Motor neuron (in vitro differentiated cells): ENCODE measurements around the gene PTGES. TPM values are rescaled to one million over a fixed set of nuclear protein-coding genes. Genes with fewer than 3 reads are reported as not detected.
A peak's percentile ranks its signal among the peaks of the same experiment; 100 is the strongest.
"Not testable (repeated sequence)": the region's sequence is repeated elsewhere in the genome, so short reads cannot be mapped to it uniquely, and the experiment has no call there.

Source experiments
- ATAC-seq, 8 experiments: fragments of 200-7000 bp; cut with Tn5 transposase; replicated peaks in 6 of 8; 2 replicates each; pipeline ENCODE4 v1.8.0; 2021; ENCODE audit warnings: mild to moderate bottlenecking in 8 of 8, moderate library complexity in 8 of 8
- H3K27ac ChIP-seq, 2 donors: fragments of 250-450 bp; sonication (Bioruptor Pico); 2 replicates each; pipeline ENCODE4 v1.9.0; 2021; ENCODE audit warnings: antibody characterized with exemption in 2 of 2, mild to moderate bottlenecking in 2 of 2, moderate library complexity in 1 of 2
- H3K4me1 ChIP-seq, 2 donors: fragments of 250-450 bp; sonication (Bioruptor Pico); replicated peaks in 1 of 2; 2 replicates each; pipeline ENCODE4 v1.6.1; 2021; ENCODE audit warnings: antibody characterized with exemption in 2 of 2, mild to moderate bottlenecking in 2 of 2, moderate library complexity in 1 of 2
- H3K4me3 ChIP-seq, 5 donors: fragments of 250-450 bp; sonication (Bioruptor Pico); 2 replicates each; pipeline ENCODE4 v1.9.0; 2021; ENCODE audit warnings: antibody characterized with exemption in 5 of 5, mild to moderate bottlenecking in 5 of 5, moderate library complexity in 4 of 5
- WGBS, 10 experiments: fragments of 450-650 bp; shearing (Covaris generic); methylation state at CpG; one replicate each; pipeline ENCODE4 v1.0.0; 2022; 5-methylcytosine and 5-hydroxymethylcytosine counted together
- in situ Hi-C, 9 experiments: fragments of 400-800 bp; cut with MboI; loops; one replicate each; pipeline ENCODE4 v1.15.0; 2021; ENCODE audit warnings: low sequenced_read_pairs in 9 of 9, low pct_unique_long_range_greater_than_20kb in 2 of 9; ENCODE audit not compliant: unreplicated experiment in 9 of 9
- total RNA-seq, 8 experiments: library from RNA; unstranded; fragments of 300-600 nt; gene quantifications; 2 replicates each; pipeline versions ENCODE4 v1.2.3 to v1.2.4, GENCODE V29; 2022

The PTGES gene
- total RNA-seq, 8 experiments from 2014 or later, result 0.77 to 215 (median 1.9) TPM

GRCh38 chr9:129779560-129780190 is 26.8 kb upstream of the PTGES start:
- in situ Hi-C loops, result loop anchor here in 8 of 9 experiments (5.0 to 25.0 kb wide), 8 partner anchors 42 to 645 kb away; partner anchors contain the start of genes ASB6 (in 6 of the 8), NTMT1 (in 5 of the 8) and PRRX2 (in 1 of the 8)
- Histone ChIP-seq H3K4me3 (no peak overlapping the region), H3K4me1 (peaks cover 14 to 15% of the 10 kb centered on the region in 2 donors), H3K27ac (no peak overlapping the region)
- no peak for ATAC-seq
- WGBS, 10 experiments, result 78 to 100% (median 91%) methylated on average over 1 to 7 of the region's 7 CpGs; no CpG with 5 or more reads in 2 of the 10 experiments

GRCh38 chr9:129778469-129778868 is 25.6 kb upstream of the PTGES start:
- H3K4me3 ChIP-seq, result no peak overlapping the region
- H3K27ac ChIP-seq, result no peak overlapping the region
- no peak for ATAC-seq
- 46 to 100% (median 84%) methylated on average over 1 to 3 of the region's 3 CpGs; no CpG with 5 or more reads in 3 of the 10 experiments for WGBS, 10 experiments
- in situ Hi-C loops, result loop anchor here in 6 of 9 experiments (25.0 kb wide), 3 partner anchors 116 to 641 kb away; partner anchors contain the start of genes ASB6 (in 5 of the 6), NTMT1 (in 5 of the 6) and PRRX2 (in 1 of the 6)
- peaks cover 14 to 15% of the 10 kb centered on the region in 2 donors for H3K4me1 ChIP-seq

GRCh38 chr9:129777769-129778130 is 24.9 kb upstream of the PTGES start:
- peak in 2 of 8 experiments; percentile 6 to 13 for ATAC-seq
- WGBS, 10 experiments, result 75 to 100% (median 90%) methylated on average over 2 to 5 of the region's 11 CpGs; no CpG with 5 or more reads in 5 of the 10 experiments
- peak overlapping the region; percentile 63 to 80 for H3K27ac ChIP-seq
- H3K4me3 ChIP-seq, result peak overlapping the region in 1 of 5 donors; percentile 1
- in situ Hi-C loops, result loop anchor here in 6 of 9 experiments (25.0 kb wide), 3 partner anchors 115 to 640 kb away; partner anchors contain the start of genes ASB6 (in 5 of the 6), NTMT1 (in 5 of the 6) and PRRX2 (in 1 of the 6)
- peaks cover 14 to 15% of the 10 kb centered on the region in 2 donors for H3K4me1 ChIP-seq

DNA sequence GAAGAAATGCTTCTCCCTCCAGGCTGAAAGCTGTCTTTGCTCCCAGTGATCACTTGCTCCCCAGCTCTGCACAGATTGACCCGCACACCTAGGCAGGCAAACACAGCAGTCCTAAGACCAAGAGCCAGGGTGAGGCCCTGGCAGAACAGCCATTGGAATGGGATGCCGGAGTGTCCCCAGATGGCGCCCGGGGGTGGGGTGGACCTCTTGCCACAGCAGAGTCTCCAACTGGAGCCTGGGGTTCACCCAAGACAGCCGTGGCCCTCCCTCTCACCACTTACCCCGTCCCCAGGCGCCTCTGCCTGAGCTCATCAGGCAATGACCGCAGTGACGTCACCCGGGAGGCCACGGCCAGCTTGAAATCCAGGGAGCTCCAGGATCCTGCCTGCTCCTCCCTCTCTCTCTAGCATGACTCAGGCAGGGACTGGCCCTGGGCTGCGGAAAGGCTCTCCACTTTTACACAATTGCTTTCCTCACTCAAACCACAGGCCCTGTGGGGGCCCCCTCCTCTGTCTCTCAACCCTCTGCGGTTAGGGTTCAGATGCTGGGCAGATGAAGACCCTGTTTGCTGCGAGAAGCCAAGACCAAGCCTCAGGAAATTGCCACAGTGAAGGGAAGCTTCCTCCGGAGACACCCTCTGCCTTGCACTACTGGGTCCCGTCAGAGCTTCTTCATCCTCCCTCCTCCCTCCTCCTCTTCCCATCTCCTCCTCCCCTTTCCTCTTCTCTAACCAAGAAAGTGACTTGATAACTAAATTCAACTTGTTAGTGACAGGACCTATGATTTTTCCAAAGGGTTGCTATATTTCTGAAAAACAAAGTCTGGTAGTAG is 24.3 kb upstream of the PTGES start:
- in situ Hi-C loops, result loop anchor here in 6 of 9 experiments (25.0 kb wide), 3 partner anchors 115 to 640 kb away; partner anchors contain the start of genes ASB6 (in 5 of the 6), NTMT1 (in 5 of the 6) and PRRX2 (in 1 of the 6)
- Histone ChIP-seq H3K27ac (peak overlapping the region; percentile 77 to 80), H3K4me3 (peak overlapping the region in 2 of 5 donors; percentile 10 to 15), H3K4me1 (peaks cover 14 to 15% of the 10 kb centered on the region in 2 donors)
- 0 to 43% (median 7%) methylated on average over 1 to 10 of the region's 16 CpGs; no CpG with 5 or more reads in 4 of the 10 experiments for WGBS, 10 experiments
- ATAC-seq, result peak; percentile 96 to 99 (median 97)

GRCh38 chr9:129776566-129776937 is 23.7 kb upstream of the PTGES start:
- H3K27ac ChIP-seq, result peak overlapping the region; percentile 77 to 80
- WGBS, 10 experiments, result 24 to 95% (median 50%) methylated on average over 1 to 7 of the region's 8 CpGs; no CpG with 5 or more reads in 4 of the 10 experiments
- H3K4me1 ChIP-seq, result peaks cover 14 to 15% of the 10 kb centered on the region in 2 donors
- in situ Hi-C loops, result loop anchor here in 6 of 9 experiments (25.0 kb wide), 3 partner anchors 114 to 639 kb away; partner anchors contain the start of genes ASB6 (in 5 of the 6), NTMT1 (in 5 of the 6) and PRRX2 (in 1 of the 6)
- peak overlapping the region in 1 of 5 donors; percentile 15 for H3K4me3 ChIP-seq
- ATAC-seq, result peak in 1 of 8 experiments; percentile 44

DNA sequence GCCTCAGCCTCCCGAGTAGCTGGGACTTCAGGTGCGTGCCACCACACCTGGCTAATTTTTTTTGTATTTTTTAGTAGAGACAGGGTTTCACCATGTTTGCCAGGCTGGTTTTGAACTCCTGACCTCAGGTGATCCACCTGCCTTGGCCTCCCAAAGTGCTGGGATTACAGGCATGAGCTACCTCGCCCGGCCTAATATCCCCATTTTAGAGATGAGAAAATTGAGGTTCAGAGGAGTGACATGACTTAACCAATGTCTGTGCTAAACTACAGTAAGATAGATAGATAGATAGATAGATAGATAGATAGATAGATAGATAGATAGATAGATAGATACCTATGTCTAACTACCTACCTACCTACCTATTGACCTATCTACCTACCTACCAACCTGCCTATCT is 23.3 kb upstream of the PTGES start:
- in situ Hi-C loops, result loop anchor here in 6 of 9 experiments (25.0 kb wide), 3 partner anchors 114 to 639 kb away; partner anchors contain the start of genes ASB6 (in 5 of the 6), NTMT1 (in 5 of the 6) and PRRX2 (in 1 of the 6)
- not testable (repeated sequence) for ATAC-seq

DNA sequence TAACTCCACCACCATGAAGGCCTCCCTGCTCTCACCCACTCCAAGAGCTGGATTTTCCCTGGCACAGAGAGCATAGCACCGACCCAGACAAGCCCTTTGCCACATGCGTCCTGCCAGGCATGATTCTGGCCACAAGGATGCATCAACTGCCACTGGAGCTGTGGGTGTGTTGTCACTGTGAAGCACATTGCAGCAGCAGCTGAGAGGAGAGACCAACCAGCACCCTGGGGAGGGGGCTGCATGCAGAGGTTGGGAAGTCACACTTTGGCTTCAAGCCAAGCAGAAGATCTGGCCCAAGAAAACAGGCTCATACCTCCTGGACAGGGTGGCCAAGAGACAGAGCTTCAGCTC is 22.6 kb upstream of the PTGES start:
- no peak for ATAC-seq
- no peak overlapping the region for H3K27ac ChIP-seq
- in situ Hi-C loops, result loop anchor here in 6 of 9 experiments (25.0 kb wide), 3 partner anchors 113 to 638 kb away; partner anchors contain the start of genes ASB6 (in 5 of the 6), NTMT1 (in 5 of the 6) and PRRX2 (in 1 of the 6)
- peaks cover 14 to 15% of the 10 kb centered on the region in 2 donors for H3K4me1 ChIP-seq
- H3K4me3 ChIP-seq, result no peak overlapping the region
- WGBS, 10 experiments, result 0 to 80% methylated on average over 1 of the region's 2 CpGs; no CpG with 5 or more reads in 8 of the 10 experiments

More for the DNA sequence above, 23.3 kb upstream of the PTGES start:
- peaks cover 14 to 15% of the 10 kb centered on the region in 2 donors for H3K4me1 ChIP-seq
- H3K27ac ChIP-seq, H3K4me3 ChIP-seq: not testable (repeated sequence)
- 64 to 100% (median 98%) methylated on average over 1 to 4 of the region's 4 CpGs; no CpG with 5 or more reads in 5 of the 10 experiments for WGBS, 10 experiments

- Histone ChIP-seq H3K27ac (no peak overlapping the region), H3K4me1 (peaks cover 14 to 15% of the 10 kb centered on the region in 2 donors), H3K4me3 (no peak overlapping the region)
- ATAC-seq, result no peak
- in situ Hi-C loops, result loop anchor here in 6 of 9 experiments (25.0 kb wide), 3 partner anchors 113 to 638 kb away; partner anchors contain the start of genes ASB6 (in 5 of the 6), NTMT1 (in 5 of the 6) and PRRX2 (in 1 of the 6)
- 55 to 83% (median 61%) methylated on average over 4 to 7 of the region's 20 CpGs; no CpG with 5 or more reads in 7 of the 10 experiments for WGBS, 10 experiments
Measured at GRCh38 chr9:129774791-129775447, 22.1 kb upstream of the PTGES start.

- Histone ChIP-seq H3K4me1 (peaks cover 14 to 15% of the 10 kb centered on the region in 2 donors), H3K4me3 (no peak overlapping the region), H3K27ac (no peak overlapping the region)
- WGBS, 10 experiments, result 0 to 100% (median 53%) methylated on average over 1 to 6 of the region's 10 CpGs; no CpG with 5 or more reads in 3 of the 10 experiments
- ATAC-seq, result no peak
- in situ Hi-C loops, result no loop called here
Measured at GRCh38 chr9:129773262-129774048, 20.6 kb upstream of the PTGES start.

GRCh38 chr9:129770741-129771140 is 17.9 kb upstream of the PTGES start:
- WGBS, 10 experiments, result 38 to 100% (median 77%) methylated on average over 1 to 4 of the region's 5 CpGs; no CpG with 5 or more reads in 2 of the 10 experiments
- in situ Hi-C loops, result no loop called here
- Histone ChIP-seq H3K27ac (no peak overlapping the region), H3K4me3 (no peak overlapping the region), H3K4me1 (no peaks in the 10 kb centered on the region)
- ATAC-seq, result no peak

DNA sequence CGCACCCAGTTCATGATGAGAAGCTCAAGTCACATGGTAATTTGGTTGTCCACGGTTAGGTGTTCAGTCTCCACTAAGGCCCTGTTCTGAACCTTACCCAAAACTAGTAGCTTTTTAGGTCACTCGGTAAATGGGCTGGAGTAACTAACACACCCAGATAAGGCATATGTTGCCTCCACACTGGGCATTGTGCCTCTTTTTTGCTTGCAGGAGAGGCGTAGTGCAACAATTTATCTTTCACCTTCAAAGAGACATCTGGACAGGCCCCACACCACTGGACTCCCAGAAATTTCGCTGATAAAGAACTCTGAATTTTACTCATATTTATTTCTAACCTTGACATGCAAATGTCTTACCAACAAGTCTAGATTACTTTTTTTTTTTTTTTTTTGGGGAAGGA is 16.8 kb upstream of the PTGES start:
- Histone ChIP-seq H3K4me3 (no peak overlapping the region), H3K27ac (no peak overlapping the region), H3K4me1 (no peaks in the 10 kb centered on the region)
- no peak for ATAC-seq
- 20 to 100% (median 89%) methylated on average over 1 to 5 of the region's 5 CpGs; no CpG with 5 or more reads in 1 of the 10 experiments for WGBS, 10 experiments
- in situ Hi-C loops, result no loop called here
